C1 segment of cervical spinal cord (tissue), 14 donors: ENCODE data around the gene LEP.

Experiments used
- DNase-seq, 14 donors: peaks; one replicate each; lab custom pipeline; 2025; lab: John Stamatoyannopoulos, UW

The LEP gene

GRCh38 chr7:128244861-128245260 is 3.8 kb downstream of the LEP start:
- no peak for DNase-seq

DNA sequence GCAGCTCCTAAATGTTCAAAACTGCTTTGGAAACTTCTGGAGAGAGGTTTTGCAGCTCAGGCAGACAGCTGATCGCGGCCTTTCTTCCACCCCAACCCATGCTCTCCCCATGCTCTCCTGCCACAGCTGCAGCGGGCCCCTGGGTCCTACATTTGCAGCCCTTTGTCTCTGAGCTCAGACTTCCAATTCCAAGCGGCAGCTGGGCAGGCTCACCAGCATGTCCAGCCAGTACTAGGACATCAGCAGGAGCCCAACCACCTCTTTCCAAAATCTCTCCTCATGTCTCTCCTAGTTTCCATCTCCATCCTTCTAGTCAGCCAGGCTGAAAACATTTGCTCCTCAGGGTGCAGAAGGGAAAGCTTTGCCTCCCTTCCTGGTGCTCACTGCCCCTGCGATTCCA is 6.0 kb downstream of the LEP start:
- no peak for DNase-seq

GRCh38 chr7:128247640-128248194 is 6.6 kb downstream of the LEP start:
- DNase-seq: no peak

DNA sequence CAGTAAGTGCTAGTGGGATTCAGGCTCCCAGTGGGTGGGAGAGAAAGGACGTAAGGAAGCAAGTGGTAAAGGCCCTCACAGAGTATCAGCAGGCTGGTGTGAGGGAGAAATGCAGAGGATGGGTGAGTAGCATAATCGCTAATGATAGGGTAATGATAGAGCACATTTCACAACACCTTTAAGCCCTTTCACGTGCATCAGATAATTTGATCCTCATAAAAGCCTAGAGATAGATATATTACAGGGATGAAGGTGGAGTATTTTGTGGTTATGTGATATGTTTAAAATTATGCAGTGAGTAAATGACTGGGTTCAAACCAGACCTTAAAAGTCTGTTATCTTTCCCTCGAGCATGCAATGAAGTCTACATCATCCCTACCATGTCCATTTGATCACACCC is 10.3 kb downstream of the LEP start:
- no peak for DNase-seq

GRCh38 chr7:128253701-128254100 is 12.6 kb downstream of the LEP start:
- DNase-seq: no peak

DNA sequence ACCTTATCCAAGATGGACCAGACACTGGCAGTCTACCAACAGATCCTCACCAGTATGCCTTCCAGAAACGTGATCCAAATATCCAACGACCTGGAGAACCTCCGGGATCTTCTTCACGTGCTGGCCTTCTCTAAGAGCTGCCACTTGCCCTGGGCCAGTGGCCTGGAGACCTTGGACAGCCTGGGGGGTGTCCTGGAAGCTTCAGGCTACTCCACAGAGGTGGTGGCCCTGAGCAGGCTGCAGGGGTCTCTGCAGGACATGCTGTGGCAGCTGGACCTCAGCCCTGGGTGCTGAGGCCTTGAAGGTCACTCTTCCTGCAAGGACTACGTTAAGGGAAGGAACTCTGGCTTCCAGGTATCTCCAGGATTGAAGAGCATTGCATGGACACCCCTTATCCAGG is 13.4 kb downstream of the LEP start:
- DNase-seq: no peak

DNA sequence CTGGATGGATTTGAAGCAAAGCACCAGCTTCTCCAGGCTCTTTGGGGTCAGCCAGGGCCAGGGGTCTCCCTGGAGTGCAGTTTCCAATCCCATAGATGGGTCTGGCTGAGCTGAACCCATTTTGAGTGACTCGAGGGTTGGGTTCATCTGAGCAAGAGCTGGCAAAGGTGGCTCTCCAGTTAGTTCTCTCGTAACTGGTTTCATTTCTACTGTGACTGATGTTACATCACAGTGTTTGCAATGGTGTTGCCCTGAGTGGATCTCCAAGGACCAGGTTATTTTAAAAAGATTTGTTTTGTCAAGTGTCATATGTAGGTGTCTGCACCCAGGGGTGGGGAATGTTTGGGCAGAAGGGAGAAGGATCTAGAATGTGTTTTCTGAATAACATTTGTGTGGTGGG is 14.2 kb downstream of the LEP start:
- no peak for DNase-seq

DNA sequence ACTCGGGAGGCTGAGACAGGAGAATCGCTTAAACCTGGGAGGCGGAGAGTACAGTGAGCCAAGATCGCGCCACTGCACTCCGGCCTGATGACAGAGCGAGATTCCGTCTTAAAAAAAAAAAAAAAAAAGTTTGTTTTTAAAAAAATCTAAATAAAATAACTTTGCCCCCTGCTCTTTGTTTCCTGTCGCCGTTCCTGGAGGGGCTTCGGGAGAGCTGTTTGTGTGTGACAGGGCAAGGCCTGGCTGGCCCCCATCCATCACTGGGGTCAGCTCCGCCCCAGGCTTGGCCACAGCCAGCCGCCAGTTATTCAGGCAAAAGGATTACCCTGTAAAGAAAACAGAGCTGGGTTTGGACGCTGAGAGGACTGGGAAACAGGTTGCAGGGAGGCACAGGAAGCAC is 16.4 kb downstream of the LEP start:
- DNase-seq: no peak

DNA sequence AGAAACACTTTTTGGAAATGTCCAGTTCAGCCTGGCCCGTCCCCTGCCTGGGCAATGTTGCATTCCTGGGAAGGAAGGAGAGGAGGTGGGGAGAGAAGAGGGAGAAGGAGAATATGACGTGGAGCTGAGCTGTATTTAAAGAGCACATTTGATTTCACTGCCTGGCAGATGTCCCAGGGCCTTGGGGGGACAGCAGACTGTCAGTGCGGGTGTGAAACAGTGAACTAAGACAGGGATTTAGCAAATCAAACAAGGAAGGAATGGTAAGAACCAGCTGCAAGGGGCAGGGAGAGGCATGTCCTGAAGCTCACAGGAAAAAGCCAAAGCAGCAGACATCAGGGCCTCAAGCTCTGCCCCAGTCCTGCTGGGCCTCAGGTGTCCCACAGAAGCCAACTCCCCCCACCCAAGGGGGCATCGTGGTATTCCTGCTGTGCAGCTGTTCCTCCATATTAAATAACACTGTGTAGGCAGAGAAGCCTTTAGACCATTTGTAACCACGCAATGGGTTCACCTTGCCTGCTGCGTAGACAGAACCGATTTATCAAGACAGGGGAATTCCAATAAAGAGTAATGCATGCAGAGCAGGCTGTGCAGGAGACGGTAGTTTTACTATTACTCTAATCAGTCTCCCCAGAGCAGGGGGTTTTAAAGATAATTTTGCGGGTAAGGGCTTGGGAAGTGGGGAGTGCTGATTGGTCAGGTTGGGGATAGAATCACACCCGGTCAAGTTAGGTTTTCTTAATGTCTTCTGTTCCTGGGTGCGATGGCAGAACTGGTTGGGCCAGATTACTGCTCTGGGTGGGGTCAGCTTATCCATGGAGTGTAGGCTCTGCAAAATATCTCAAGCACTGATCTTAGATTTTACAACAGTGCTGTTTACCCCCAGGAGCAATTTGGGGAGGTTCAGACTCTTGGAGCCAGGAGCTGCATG is 18.3 kb downstream of the LEP start:
- DNase-seq: no peak

DNA sequence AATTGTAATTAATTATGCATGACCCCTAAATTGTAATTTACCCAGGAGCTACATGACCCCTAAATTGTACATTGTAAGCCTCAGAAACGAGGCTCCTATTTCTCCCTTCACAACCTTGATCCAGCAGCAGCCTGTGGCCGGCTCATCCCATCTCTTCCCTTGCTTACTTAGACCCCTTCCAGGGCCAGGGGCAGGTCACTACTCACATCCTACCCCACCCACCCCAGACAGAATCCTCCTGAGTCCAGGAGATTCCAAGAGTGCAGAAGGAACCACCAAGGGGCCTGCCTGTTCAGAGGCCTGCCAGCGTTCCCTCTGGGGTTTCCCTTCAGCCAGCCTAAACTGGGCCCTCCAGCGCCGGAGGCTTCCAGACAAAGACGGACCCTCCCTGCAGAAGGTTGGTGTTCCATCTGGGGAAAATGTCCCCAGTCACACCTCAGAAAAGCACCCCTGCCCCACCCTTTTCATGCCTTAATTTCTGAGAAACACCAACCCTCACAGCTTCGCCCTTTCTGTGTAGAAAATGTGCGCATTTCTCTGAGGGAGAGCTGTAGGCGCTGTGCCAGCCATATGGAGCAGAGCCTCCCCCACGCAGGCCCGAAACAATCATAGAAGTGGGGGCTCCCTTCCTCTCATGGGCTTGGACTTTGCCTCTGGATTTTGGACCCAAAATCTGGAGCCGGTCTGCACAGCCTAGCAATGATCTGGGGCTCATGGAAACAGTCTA is 19.2 kb downstream of the LEP start:
- no peak for DNase-seq

GRCh38 chr7:128262273-128263028 is 21.4 kb downstream of the LEP start:
- no peak for DNase-seq

GRCh38 chr7:128263420-128263819 is 22.3 kb downstream of the LEP start:
- no peak for DNase-seq

- DNase-seq: no peak
These were observed 23.4 kb downstream of the LEP start for GRCh38 chr7:128264477-128264876.

DNA sequence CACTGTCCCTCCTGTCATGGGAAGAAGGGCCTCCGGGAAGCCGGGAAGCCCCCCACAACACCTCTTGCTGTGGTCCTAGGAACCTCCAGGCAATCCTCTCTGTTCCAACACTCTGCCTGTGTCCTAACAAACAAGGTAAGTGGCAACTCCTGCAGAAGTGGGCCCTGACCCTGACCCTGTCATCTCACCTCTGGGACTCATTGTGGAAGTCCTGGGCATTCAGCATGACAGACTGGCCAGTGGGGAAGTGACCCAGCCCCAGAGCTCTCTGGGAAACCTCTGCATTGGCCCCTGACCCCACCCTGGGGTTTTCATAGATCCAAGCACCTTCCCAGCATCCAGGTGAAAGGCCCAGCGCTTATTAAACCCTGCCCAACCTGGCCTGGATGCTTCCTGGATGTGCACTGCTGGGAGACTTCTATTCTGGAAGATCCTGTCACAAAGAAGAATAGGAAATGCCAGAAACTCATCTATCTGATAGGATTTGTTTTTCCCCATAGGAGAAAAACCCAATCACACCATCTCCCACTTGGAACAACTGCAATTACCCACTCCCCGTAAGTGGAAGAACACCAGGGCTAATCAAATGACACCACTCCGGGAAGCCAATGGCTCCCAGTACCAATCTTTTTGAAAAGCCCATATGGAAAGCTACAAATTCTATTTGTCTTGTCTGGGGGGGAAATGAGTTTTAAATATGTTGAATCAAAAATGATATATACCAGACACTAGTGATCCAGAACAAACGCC is 24.3 kb downstream of the LEP start:
- DNase-seq: no peak

DNA sequence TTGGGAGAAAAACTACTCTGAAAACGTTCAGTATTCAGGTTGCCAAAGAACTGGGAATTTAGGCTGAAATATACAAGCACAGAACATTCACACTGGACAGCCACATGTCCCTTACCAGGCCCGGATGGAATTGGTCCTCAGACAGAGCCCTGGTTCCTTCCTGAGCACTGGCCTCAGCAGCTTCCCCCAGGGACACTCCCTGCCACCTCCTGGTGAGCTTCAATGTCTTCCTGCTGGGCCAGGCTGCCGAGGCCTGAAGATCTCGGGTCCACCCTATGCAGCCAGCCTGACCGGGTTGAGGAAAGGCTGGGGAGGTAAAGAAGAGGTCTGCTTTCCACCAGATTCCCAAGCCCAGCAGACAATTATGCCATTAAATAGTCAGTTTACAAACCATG is 24.8 kb downstream of the LEP start:
- no peak for DNase-seq

GRCh38 chr7:128266529-128266882 is 25.4 kb downstream of the LEP start:
- no peak for DNase-seq

GRCh38 chr7:128266883-128267594 is 26.0 kb downstream of the LEP start:
- peak in 7 of 14 donors; percentile 15 to 87 (median 34) for DNase-seq

DNA sequence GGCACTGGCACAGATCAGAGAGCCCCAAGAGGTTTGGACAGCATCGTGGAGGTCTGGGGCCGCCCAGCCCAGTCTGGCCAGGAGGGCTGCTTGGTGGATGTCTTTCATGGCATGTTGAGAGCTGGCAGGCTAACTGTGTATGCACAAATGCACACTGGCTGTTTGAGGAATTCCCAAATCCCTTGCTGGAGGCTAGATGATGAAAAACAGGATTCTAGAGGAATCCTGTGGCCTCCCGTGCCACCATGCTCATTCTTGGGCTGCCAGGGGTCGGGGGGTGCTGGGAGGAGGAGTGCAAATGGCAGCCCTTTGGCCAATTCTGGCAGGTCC is 26.5 kb downstream of the LEP start:
- DNase-seq: no peak

DNA sequence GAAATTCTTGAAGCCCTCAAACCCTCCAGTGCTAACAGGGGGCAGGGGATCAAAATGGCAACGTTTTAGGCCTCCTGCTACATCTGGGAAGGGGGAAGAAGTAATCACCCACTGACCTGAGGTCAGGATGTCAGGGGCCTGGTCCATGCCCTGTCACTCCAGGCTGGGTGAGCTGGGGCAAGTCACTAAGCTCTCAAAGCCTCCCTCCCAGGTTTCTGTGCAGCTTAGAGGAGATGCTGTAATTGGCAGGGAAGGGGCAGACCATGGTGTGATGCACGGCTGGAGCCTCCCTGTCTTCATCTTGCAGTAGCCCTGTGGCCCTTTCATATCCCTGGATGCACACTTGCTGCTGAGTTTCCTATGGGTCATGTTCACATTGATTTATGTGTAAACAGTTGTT is 27.2 kb downstream of the LEP start:
- DNase-seq: peak in 1 of 14 donors; percentile 14

DNA sequence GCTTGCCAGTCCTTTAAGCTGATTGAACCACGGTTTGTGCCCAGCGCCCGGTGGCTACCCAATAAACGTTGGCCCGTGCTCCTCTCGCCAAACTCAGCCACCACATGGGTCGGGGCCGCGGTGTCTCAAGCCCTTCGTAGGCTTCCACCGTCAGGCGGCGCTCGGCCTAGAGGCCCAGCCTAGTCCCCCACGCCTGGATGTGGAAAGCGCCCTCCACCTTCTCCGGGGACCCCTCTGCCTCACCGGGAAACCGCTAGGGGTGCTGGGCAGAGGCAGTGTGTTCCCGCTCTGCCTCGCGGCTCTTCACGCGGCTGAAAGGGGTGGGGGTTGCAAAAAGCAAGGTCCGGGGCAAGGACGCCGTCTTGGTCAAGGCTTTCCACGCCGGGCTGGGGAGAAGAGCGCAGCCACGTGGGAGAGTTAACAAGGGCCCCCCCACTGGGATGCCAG is 29.8 kb downstream of the LEP start:
- no peak for DNase-seq

DNA sequence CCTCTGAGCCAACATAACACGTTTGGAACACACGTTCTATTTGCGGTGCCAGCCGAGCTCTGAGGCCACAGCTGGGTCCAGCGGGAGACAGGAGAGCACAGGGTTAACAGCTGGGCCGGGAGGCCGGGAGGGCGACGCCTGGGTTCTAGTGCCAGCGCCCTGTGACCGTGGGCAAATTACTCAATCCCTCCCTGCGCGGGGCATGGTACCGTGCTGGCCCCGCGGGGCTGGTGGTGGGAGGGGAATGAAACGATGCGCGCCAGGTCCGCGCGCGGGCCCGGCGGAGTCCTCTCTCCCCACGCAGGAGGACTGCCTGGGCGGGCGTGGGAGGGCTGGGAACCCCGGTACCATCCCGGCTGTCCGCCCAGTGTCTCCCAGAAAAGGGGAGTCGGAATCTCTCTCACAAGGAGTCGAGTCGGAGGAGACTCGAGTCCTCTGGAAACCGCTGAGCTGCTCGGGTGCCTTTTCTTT is 30.4 kb downstream of the LEP start:
- DNase-seq: no peak
